SKM-1 treated with dmso at 0.1 percent for 144 hours (cell line): ENCODE results near the gene LIMS1.
"Not testable (repeated sequence)": the region's sequence is repeated elsewhere in the genome, so short reads cannot be mapped to it uniquely, and the experiment has no call there.

ENCODE experiments used
- DNase-seq: peaks from one replicate; lab custom pipeline; 2025; ENCODE audit not compliant: unreplicated experiment; lab: John Stamatoyannopoulos, UW

The LIMS1 gene

GRCh38 chr2:108632332-108633160 lies 98.3 kb downstream of the LIMS1 start:
- DNase-seq, result no peak

GRCh38 chr2:108633409-108633808 lies 99.1 kb downstream of the LIMS1 start:
- no peak for DNase-seq

DNA sequence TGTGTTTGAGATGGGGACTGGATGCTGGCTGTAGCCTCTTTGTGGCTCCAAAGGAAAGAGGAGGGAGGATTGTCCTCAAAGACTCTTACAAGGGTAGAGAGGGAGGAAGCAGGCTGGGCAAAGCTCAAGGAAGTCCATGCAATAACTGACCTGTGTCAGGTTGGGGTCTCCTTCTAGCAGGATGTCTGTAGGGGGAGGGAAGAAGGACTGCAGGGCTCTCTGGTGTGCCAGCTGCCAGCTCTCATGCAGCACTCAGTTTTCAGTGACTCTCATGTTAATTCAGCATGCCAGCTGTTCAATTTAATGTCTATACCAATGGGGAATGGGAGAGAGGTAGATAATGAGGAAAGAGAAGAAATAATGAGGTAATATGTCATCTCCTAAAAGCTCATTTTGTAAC lies 99.7 kb downstream of the LIMS1 start:
- no peak for DNase-seq

DNA sequence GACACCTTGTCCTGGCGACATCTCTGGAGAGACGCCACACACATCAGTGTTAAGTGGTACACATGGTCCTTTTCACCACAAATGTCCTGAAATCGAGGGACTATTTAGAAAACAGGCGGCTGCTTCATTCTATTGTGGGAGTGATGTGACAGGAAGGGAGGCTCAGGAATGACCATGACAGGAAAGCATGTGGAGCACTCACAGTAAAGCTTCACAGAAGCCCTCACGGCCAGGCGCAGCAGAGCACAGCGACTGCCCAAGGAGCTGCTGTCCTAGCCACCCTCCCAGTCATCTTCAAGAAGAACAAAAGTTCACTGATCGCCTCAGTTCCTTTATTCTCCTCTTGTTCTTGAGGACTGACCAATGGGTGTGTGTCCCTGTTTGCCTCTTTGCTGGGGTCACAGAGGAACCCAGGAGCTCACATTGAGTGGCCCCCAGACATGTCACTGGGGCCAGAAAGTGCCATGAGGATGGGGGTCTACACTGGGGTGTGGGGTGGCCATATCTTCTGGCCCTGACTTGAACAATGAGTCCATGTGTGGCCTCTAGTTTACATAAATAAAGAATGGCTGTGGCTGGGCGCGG lies 100.4 kb downstream of the LIMS1 start:
- DNase-seq, result no peak

- DNase-seq, result no peak
Observed at GRCh38 chr2:108635630-108636354, 101.5 kb downstream of the LIMS1 start.

GRCh38 chr2:108637304-108637669 lies 103.0 kb downstream of the LIMS1 start:
- no peak for DNase-seq

GRCh38 chr2:108640731-108641130 lies 106.5 kb downstream of the LIMS1 start:
- no peak for DNase-seq

GRCh38 chr2:108641756-108642155 lies 107.5 kb downstream of the LIMS1 start:
- no peak for DNase-seq

DNA sequence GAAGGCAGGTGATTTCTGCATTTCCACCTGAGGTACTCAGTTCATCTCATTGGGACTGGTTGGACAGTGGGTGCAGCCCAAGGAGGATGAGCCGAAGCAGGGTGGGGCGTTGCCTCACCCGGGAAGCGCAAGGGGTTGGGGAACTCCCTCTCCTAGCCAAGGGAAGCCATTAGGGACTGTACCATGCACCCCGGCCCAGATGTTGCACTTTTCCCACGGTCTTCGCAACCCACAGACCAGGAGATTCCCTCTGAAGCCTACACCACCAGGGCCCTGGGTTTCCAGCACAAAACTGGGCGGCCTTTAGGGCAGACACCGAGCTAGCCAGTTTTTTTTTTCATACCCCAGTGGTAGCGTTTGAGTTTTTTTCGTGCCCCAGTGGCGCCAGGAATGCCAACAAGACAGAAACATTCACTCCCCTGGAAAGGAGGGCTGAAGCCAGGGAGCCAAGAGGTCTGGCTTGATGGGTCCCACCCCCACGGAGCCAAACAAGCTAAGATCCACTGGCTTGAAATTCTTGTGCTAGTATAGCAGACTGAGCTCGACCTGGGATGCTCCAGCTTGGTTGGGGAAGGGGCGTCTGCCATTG lies 109.1 kb downstream of the LIMS1 start:
- no peak for DNase-seq

GRCh38 chr2:108643862-108644261 lies 109.6 kb downstream of the LIMS1 start:
- not testable (repeated sequence) for DNase-seq

DNA sequence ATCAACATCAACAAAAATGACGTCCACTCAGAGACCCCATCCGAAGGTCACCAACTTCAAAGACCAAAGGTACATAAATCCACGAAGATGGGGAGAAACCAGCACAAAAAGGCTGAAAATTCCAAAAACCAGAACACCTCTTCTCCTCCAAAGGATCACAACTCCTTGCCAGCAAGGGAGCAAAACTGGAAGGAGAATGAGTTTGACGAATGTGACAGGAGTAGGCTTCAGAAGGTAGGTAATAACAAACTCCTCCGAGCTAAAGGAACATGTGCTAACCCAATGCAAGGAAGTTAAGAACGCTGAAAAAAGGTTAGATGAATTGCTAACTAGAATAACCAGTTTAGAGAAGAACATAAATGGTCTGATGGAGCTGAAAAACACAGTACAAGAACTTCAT lies 110.2 kb downstream of the LIMS1 start:
- not testable (repeated sequence) for DNase-seq

- not testable (repeated sequence) for DNase-seq
Observed at GRCh38 chr2:108648796-108649195, 114.5 kb downstream of the LIMS1 start.

- not testable (repeated sequence) for DNase-seq
Observed at GRCh38 chr2:108650465-108650864, 116.2 kb downstream of the LIMS1 start.

DNA sequence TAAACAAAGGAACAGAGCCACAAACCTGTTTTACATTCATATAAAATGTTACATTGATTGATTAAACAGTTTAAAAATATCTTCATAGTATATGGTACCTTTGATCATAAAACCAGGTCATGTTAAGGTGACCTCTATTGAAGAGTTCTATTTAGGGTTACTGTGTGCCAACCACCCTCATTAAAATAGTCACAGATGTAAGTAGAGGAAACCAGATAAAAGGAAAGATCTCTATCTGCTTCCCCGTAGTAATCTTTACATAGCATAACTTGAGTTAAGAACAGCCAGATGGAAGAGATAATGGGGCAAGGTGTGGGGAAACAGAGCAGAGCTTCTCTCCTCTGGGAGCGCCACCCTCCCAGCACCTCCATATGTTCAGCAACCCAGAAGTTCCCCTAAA lies 117.2 kb downstream of the LIMS1 start:
- DNase-seq, result not testable (repeated sequence)

- peak; percentile 88 for DNase-seq
Observed at GRCh38 chr2:108652187-108652931, 118.1 kb downstream of the LIMS1 start.

GRCh38 chr2:108653425-108653824 lies 119.2 kb downstream of the LIMS1 start:
- not testable (repeated sequence) for DNase-seq

DNA sequence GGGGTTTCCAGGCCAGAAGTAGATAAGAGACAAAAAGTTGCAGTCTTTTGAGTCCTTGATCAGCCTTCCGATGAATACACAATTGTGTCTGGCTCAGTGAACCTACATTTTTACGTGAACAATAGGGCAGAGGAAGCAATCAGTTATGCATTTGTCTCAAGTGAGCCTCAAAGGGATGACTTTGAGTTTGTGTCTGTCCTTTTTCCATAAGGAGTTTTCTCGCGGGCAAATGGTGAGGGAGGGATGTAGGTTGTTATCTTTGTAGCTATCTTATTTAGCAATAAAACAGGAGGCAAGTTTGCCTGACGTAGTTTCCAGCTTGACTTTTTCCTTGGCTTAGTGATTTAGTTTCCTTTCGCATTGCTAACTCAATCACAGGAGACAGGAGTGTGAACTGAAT lies 119.6 kb downstream of the LIMS1 start:
- not testable (repeated sequence) for DNase-seq

DNA sequence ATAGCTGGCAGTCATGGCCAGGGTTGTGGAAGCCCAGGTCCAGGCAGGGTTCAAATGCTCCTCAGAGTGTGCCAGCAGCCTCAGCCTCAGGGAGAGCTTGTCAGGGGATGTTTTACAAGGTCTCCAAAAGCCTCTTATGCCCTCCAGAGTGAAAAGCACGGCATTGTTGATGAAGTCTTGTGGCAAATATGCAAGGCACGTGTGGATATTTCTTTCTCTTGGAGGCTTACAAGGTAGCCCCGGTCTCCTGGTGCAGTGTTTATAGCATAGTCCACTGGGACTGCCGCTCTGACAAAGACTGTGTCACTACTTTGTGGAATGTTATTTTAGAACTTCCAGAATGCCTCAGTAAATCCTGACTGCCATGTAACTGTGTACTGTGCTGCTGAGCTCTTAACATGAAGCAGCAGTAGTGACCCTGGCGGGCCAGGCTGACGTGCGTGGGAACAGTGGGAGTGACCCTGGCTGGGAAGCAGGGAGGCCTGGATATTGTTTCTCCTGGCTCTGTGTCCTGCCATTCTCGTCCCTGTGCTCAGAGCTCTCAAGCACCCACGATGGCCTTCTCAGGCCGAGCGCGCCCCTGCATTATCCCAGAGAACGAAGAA lies 120.4 kb downstream of the LIMS1 start:
- DNase-seq, result not testable (repeated sequence)

GRCh38 chr2:108655270-108655669 lies 121.0 kb downstream of the LIMS1 start:
- not testable (repeated sequence) for DNase-seq

GRCh38 chr2:108656282-108656681 lies 122.0 kb downstream of the LIMS1 start:
- DNase-seq, result not testable (repeated sequence)
